Mucosa of stomach (tissue), 1 donor: ENCODE data around the gene AGBL1.

Experiments
- H3K27me3 ChIP-seq: one replicate; pipeline ENCODE4 v1.7.0; 2013; ENCODE audit warnings: mild to moderate bottlenecking, low read length; ENCODE audit not compliant: control insufficient read depth, insufficient read depth
- H3K36me3 ChIP-seq: one replicate; pipeline ENCODE4 v1.7.0; 2013; ENCODE audit warnings: low read length; ENCODE audit not compliant: control insufficient read depth, insufficient read depth
- H3K4me1 ChIP-seq: one replicate; pipeline ENCODE4 v1.7.0; 2013; ENCODE audit warnings: mild to moderate bottlenecking, low read length; ENCODE audit not compliant: control insufficient read depth, insufficient read depth
- H3K4me3 ChIP-seq: one replicate; pipeline ENCODE4 v1.7.0; 2013; ENCODE audit warnings: low read length
- H3K9ac ChIP-seq: one replicate; pipeline ENCODE4 v1.7.0; 2013; ENCODE audit warnings: mild to moderate bottlenecking, low read length, moderate library complexity
- H3K9me3 ChIP-seq: one replicate; pipeline ENCODE4 v1.7.0; 2013; ENCODE audit warnings: mild to moderate bottlenecking, low read length, moderate library complexity; ENCODE audit not compliant: control insufficient read depth
- donor health status: Pancreatic carcinoma.

The AGBL1 gene

DNA sequence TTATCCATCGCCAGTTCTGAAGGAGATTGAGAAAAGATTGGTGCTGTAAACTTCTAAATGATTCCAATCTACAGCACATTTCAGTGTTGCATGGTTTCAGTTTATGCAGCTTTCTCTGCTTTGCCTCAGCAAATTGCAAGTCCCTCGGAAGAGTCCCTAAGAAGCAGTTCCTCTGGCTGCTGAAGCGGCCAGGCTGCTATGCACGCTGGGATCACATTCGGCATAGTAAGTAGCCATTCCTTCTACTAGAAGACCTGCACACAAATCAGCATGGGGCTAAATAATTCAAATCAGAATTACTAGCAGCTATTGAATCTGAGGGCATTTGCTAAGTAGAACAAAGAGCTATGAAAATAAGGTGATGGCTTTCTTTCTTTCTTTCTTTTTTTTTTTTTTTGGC, 769.5 kb downstream of the AGBL1 start:
- no peaks in the 10 kb centered on the region for H3K36me3 ChIP-seq
- no peak overlapping the region for H3K4me3 ChIP-seq
- no peaks in the 10 kb centered on the region for H3K4me1 ChIP-seq
- H3K9me3 ChIP-seq = no peaks in the 10 kb centered on the region
- no peak overlapping the region for H3K9ac ChIP-seq
- no peaks in the 10 kb centered on the region for H3K27me3 ChIP-seq

- H3K9me3 ChIP-seq = no peaks in the 10 kb centered on the region
- H3K27me3 ChIP-seq = no peaks in the 10 kb centered on the region
- H3K4me3 ChIP-seq = no peak overlapping the region
- H3K9ac ChIP-seq = no peak overlapping the region
- H3K4me1 ChIP-seq = no peaks in the 10 kb centered on the region
- no peaks in the 10 kb centered on the region for H3K36me3 ChIP-seq
Observed at GRCh38 chr15:86849558-86850285, 770.1 kb downstream of the AGBL1 start.

- no peaks in the 10 kb centered on the region for H3K27me3 ChIP-seq
- H3K4me3 ChIP-seq = no peak overlapping the region
- no peaks in the 10 kb centered on the region for H3K9me3 ChIP-seq
- no peaks in the 10 kb centered on the region for H3K36me3 ChIP-seq
- no peak overlapping the region for H3K9ac ChIP-seq
- H3K4me1 ChIP-seq = no peaks in the 10 kb centered on the region
Observed at GRCh38 chr15:86850939-86851338, 771.3 kb downstream of the AGBL1 start.

- Histone ChIP-seq H3K27me3 (no peaks in the 10 kb centered on the region), H3K9me3 (no peaks in the 10 kb centered on the region), H3K9ac (no peak overlapping the region)
Observed at GRCh38 chr15:86852741-86853140, 773.1 kb downstream of the AGBL1 start.

GRCh38 chr15:86854176-86854575, 774.5 kb downstream of the AGBL1 start:
- H3K4me3 ChIP-seq = no peak overlapping the region

More at GRCh38 chr15:86852741-86853140, 773.1 kb downstream of the AGBL1 start:
- Histone ChIP-seq H3K4me3 (no peak overlapping the region), H3K36me3 (no peaks in the 10 kb centered on the region), H3K4me1 (no peaks in the 10 kb centered on the region)

DNA sequence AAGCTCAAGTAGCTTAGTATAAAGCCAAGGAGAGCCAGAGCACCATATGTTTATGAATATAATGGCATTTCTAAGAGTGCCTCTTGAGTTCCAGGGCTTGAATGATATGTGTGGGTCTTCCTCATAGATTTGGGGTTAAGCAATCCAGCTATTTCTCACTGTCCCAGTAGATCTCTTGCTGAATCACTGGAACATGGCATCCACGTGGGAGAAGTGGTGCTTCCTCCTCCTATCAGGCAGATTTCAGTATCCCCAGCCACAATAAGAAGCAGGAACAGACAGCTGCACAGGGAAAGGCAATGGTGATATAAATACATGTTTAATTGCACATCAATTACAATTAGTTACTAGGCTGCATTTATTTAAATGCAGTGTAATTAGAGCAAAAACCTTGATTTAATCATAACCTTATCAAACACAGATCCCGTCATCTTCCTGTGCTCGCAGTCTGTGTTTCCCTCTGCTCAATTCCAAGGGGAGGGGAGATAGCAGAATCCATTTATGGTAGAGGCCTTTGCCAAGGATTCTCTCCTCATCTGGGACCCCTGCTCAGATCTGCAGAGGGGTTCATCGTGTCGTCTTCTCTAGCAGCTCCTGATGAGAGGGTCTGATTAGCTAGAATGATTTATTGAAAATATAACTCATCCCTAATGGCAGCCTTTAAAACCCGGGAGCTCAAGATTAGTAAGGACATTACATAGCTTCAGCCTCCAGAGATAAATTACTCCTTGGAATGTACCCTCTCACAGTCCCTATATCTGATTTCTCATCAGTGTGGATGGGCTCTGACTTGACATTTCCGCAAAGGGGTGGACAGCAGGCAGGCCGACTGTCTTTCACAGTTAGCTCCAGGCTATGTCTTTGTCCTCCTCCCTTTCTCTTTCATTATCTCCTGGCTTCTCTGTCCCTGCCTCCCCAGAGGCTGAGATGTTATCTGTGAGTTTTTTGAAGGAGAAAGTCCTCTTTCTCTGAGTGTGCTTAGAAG, 775.9 kb downstream of the AGBL1 start:
- no peak overlapping the region for H3K9ac ChIP-seq
- no peak overlapping the region for H3K4me3 ChIP-seq
- no peaks in the 10 kb centered on the region for H3K4me1 ChIP-seq
- H3K9me3 ChIP-seq = no peaks in the 10 kb centered on the region
- no peaks in the 10 kb centered on the region for H3K36me3 ChIP-seq
- no peaks in the 10 kb centered on the region for H3K27me3 ChIP-seq

More at GRCh38 chr15:86854176-86854575, 774.5 kb downstream of the AGBL1 start:
- Histone ChIP-seq H3K4me1 (no peaks in the 10 kb centered on the region), H3K36me3 (no peaks in the 10 kb centered on the region), H3K9me3 (no peaks in the 10 kb centered on the region), H3K27me3 (no peaks in the 10 kb centered on the region), H3K9ac (no peak overlapping the region)

DNA sequence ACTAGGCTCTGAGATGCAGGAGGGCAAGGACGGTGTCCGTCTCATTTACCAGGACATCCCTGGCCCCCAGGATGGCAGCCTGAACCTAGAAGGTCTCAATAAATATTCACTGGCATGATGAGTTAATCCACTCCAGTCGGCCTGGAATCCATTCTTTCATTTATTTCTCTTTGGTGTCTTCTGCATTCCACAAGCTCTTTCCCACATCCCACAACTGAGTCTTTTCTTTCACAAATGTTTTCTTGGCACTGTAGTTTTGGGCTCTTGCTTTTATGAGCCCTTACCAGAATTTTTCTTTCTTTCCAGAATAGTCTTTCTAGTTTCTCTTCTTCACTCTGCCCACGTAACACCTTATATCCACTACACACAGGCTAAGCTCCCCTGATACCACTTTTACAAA, 778.0 kb downstream of the AGBL1 start:
- Histone ChIP-seq H3K9me3 (no peaks in the 10 kb centered on the region), H3K4me1 (no peaks in the 10 kb centered on the region), H3K36me3 (no peaks in the 10 kb centered on the region), H3K4me3 (no peak overlapping the region), H3K27me3 (no peaks in the 10 kb centered on the region), H3K9ac (no peak overlapping the region)

DNA sequence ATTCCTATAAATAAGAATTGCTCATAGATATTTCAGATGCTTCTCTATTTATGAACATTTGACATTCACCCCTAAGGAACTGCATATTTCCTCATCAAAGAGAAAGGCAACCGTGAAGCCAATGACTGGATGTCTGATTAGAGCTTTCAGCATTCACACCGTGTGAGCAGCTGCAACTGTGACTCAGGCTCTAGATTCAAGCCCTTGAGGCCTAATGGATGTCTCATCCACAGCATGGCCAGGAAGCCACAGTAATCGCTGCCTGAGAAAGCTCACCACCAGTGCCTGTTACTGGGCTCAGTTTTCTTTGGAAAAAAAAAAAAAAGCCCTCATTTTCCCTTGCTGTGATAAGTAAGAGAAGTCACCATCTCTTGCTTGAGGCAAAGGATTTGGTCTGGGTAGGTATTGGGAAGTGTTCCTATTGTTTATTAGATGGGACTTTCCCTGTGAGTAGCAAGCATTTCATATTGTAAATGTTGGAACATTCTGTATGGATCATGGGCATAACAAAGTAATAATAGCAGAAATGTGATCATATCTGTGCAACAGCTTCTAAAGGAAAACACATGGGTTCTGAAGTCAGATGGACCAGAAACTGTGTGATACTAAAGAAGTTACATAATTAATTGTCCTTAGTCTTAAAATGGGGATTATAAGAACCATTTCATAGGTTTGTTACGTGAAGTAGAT, 783.7 kb downstream of the AGBL1 start:
- H3K4me1 ChIP-seq = no peaks in the 10 kb centered on the region
- no peak overlapping the region for H3K4me3 ChIP-seq
- H3K9me3 ChIP-seq = no peaks in the 10 kb centered on the region
- H3K27me3 ChIP-seq = no peaks in the 10 kb centered on the region
- H3K36me3 ChIP-seq = no peaks in the 10 kb centered on the region
- H3K9ac ChIP-seq = no peak overlapping the region

GRCh38 chr15:86865920-86866319, 786.2 kb downstream of the AGBL1 start:
- Histone ChIP-seq H3K36me3 (no peaks in the 10 kb centered on the region), H3K27me3 (no peaks in the 10 kb centered on the region), H3K9ac (no peak overlapping the region), H3K4me1 (no peaks in the 10 kb centered on the region), H3K9me3 (no peaks in the 10 kb centered on the region), H3K4me3 (no peak overlapping the region)

GRCh38 chr15:86870846-86871245, 791.2 kb downstream of the AGBL1 start:
- Histone ChIP-seq H3K36me3 (no peaks in the 10 kb centered on the region), H3K27me3 (no peaks in the 10 kb centered on the region), H3K4me3 (no peak overlapping the region), H3K4me1 (no peaks in the 10 kb centered on the region), H3K9ac (no peak overlapping the region), H3K9me3 (no peaks in the 10 kb centered on the region)

- Histone ChIP-seq H3K27me3 (no peaks in the 10 kb centered on the region), H3K36me3 (no peaks in the 10 kb centered on the region), H3K9me3 (no peaks in the 10 kb centered on the region), H3K9ac (no peak overlapping the region), H3K4me3 (no peak overlapping the region), H3K4me1 (no peaks in the 10 kb centered on the region)
Observed at GRCh38 chr15:86871964-86872363, 792.3 kb downstream of the AGBL1 start.

- Histone ChIP-seq H3K4me3 (no peak overlapping the region), H3K9me3 (no peaks in the 10 kb centered on the region), H3K36me3 (no peaks in the 10 kb centered on the region), H3K27me3 (no peaks in the 10 kb centered on the region), H3K4me1 (no peaks in the 10 kb centered on the region), H3K9ac (no peak overlapping the region)
Observed at GRCh38 chr15:86872782-86873181, 793.1 kb downstream of the AGBL1 start.
